Transverse colon (tissue), 4 donors: ENCODE measurements around the gene MSI2.

ENCODE experiments used
- POLR2A ChIP-seq: fragments of 450-650 bp; IDR thresholded peaks from one replicate; pipeline ENCODE4 v1.6.1; 2016; ENCODE audit warnings: antibody characterized with exemption, mild to moderate bottlenecking, moderate library complexity
- POLR2AphosphoS5 ChIP-seq, 3 donors: sonication (generic); formaldehyde crosslinking; IDR thresholded peaks; one replicate each; pipeline ENCODE4 v1.6.1; 2016; ENCODE audit warnings: antibody characterized with exemption in 3 of 3
- TF ChIP-seq, protein P1 (sequence below), 5 experiments: fragments of 200-600 bp in 3 of 5; fragments of 450-650 bp in 2 of 5; sonication (generic) in 3 of 5; IDR thresholded peaks; 1 replicate in 2 of 5; 2 replicates in 3 of 5; pipeline ENCODE4 v1.5.1; 2016 to 2017; ENCODE audit warnings: antibody characterized with exemption in 5 of 5, inconsistent platforms in 3 of 5, mild to moderate bottlenecking in 2 of 5, moderate library complexity in 1 of 5

DNA sequence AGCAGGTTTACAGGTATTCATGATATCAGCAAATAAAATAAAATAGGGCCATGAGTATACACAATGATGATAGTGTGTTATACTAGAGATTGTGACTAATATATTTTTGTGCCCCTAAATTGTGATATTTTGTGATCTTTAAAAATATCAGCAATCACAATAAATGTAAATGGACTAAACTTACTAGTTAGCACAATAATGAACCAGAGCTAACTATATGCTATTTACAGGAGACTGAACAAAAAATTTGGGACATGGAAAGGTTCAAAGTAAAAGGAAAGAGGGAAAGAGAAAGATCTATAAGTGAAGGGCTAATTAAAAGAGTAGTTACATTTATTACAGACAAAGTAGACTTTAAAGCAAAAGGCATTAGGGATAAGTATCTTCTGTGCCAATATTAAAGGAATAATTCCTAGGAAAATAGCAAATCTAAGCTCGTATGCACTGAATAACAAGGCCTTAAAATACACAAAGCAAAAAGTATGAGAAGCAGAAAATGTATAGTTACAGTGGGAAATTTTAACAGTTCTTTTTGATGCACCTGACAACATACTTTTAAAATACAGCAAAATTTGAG is 5.0 kb upstream of the MSI2 start:
- TF ChIP-seq, protein P1, sequence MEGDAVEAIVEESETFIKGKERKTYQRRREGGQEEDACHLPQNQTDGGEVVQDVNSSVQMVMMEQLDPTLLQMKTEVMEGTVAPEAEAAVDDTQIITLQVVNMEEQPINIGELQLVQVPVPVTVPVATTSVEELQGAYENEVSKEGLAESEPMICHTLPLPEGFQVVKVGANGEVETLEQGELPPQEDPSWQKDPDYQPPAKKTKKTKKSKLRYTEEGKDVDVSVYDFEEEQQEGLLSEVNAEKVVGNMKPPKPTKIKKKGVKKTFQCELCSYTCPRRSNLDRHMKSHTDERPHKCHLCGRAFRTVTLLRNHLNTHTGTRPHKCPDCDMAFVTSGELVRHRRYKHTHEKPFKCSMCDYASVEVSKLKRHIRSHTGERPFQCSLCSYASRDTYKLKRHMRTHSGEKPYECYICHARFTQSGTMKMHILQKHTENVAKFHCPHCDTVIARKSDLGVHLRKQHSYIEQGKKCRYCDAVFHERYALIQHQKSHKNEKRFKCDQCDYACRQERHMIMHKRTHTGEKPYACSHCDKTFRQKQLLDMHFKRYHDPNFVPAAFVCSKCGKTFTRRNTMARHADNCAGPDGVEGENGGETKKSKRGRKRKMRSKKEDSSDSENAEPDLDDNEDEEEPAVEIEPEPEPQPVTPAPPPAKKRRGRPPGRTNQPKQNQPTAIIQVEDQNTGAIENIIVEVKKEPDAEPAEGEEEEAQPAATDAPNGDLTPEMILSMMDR (IDR thresholded peaks at IDR 0.05): no peak
- TF ChIP-seq POLR2A (no peak), POLR2AphosphoS5 (IDR thresholded peaks at IDR 0.05) (no peak)
